IMR-90 (cell line): ENCODE measurements around the gene PCNX2. TPM values are rescaled to one million over a fixed set of nuclear protein-coding genes. Genes with fewer than 3 reads are reported as not detected.

Experiments
- ATAC-seq: fragments of 200-7000 bp; cut with Tn5 transposase; 2 replicates; pipeline ENCODE4 v1.9.1; 2020; ENCODE audit warnings: low read depth, mild to moderate bottlenecking, moderate library complexity
- BruUV-seq: library from RNA; stranded (reverse); fragments of 400-500 nt; replicated peaks from 2 replicates; lab custom pipeline; 2021; lab: Mats Ljungman, UMichigan
- CTCF ChIA-PET: fragments of 300-600 bp; formaldehyde crosslinking; extraction: SDS; loops from one replicate; lab custom pipeline; 2021; ENCODE audit warnings: antibody characterized with exemption; lab: Yijun Ruan, JAX
- POLR2A ChIA-PET: fragments of 300-600 bp; sonication (Branson Sonifier 250); formaldehyde crosslinking; loops from one replicate; lab custom pipeline; 2022; ENCODE audit warnings: antibody characterized with exemption; ENCODE audit not compliant: unreplicated experiment; lab: Charles Lee
- DNase-seq: peaks from one replicate; pipeline ENCODE4 v3.0.0; 2013
- H2AFZ ChIP-seq: replicated peaks from 2 replicates; pipeline ENCODE3; 2013; ENCODE audit warnings: low read length, mild to moderate bottlenecking; ENCODE audit not compliant: poor library complexity
- H2AK5ac ChIP-seq: 2 replicates; pipeline ENCODE4 v1.6.1; 2013; ENCODE audit warnings: low read depth, low read length, inconsistent platforms
- H2AK9ac ChIP-seq: replicated peaks from 2 replicates; pipeline ENCODE3; 2013; ENCODE audit warnings: mild to moderate bottlenecking, low read depth, low read length, moderate library complexity; ENCODE audit not compliant: poor library complexity
- H2BK120ac ChIP-seq: 2 replicates; pipeline ENCODE4 v1.6.1; 2013; ENCODE audit warnings: low read depth, low read length, inconsistent platforms
- H2BK15ac ChIP-seq: 3 replicates; pipeline ENCODE4 v1.6.1; 2013; ENCODE audit warnings: low read depth, low read length, inconsistent platforms
- H2BK20ac ChIP-seq: 2 replicates; pipeline ENCODE4 v1.6.1; 2013; ENCODE audit warnings: low read depth, mild to moderate bottlenecking, inconsistent platforms, low read length, moderate library complexity
- H2BK5ac ChIP-seq: 2 replicates; pipeline ENCODE4 v1.6.1; 2013; ENCODE audit warnings: mild to moderate bottlenecking, low read depth, low read length, inconsistent platforms; ENCODE audit not compliant: poor library complexity, severe bottlenecking
- H3K14ac ChIP-seq: replicated peaks from 2 replicates; pipeline ENCODE4 v1.6.1; 2013; ENCODE audit warnings: low read depth, low read length, inconsistent platforms
- H3K18ac ChIP-seq: 2 replicates; pipeline ENCODE4 v1.6.1; 2013; ENCODE audit warnings: low read depth, low read length, control low read depth
- H3K23ac ChIP-seq: 2 replicates; pipeline ENCODE4 v1.6.1; 2013; ENCODE audit warnings: low read depth, low read length, inconsistent platforms
- H3K27ac ChIP-seq: 2 replicates; pipeline ENCODE4 v1.5.1; 2013; ENCODE audit warnings: mild to moderate bottlenecking, control low read depth, low read length; ENCODE audit not compliant: insufficient read depth
- H3K27me3 ChIP-seq: 2 replicates; pipeline ENCODE4 v1.6.1; 2013; ENCODE audit warnings: low read length; ENCODE audit not compliant: control insufficient read depth, insufficient read depth
- H3K36me3 ChIP-seq: 2 replicates; pipeline ENCODE4 v1.6.1; 2013; ENCODE audit warnings: low read length, mixed read lengths; ENCODE audit not compliant: control insufficient read depth, insufficient read depth
- H3K4ac ChIP-seq: 2 replicates; pipeline ENCODE4 v1.6.1; 2013; ENCODE audit warnings: low read depth, low read length, inconsistent platforms
- H3K4me1 ChIP-seq: 2 replicates; pipeline ENCODE4 v1.6.1; 2013; ENCODE audit warnings: low read length, mixed read lengths; ENCODE audit not compliant: control insufficient read depth, insufficient read depth
- H3K4me2 ChIP-seq: 2 replicates; pipeline ENCODE4 v1.6.1; 2013; ENCODE audit warnings: low read depth, mild to moderate bottlenecking, control low read depth, low read length, moderate library complexity
- H3K4me3 ChIP-seq: 2 replicates; pipeline ENCODE4 v1.5.1; 2013; ENCODE audit warnings: low read depth, mild to moderate bottlenecking, control low read depth, low read length, moderate library complexity; ENCODE audit not compliant: insufficient read depth
- H3K56ac ChIP-seq: 2 replicates; pipeline ENCODE4 v1.6.1; 2013; ENCODE audit warnings: low read length, inconsistent platforms; ENCODE audit not compliant: insufficient read depth; ENCODE audit errors: extremely low read depth
- H3K79me1 ChIP-seq, 2 experiments: 2 replicates each; pipeline ENCODE4 v1.6.1; 2013; ENCODE audit warnings: low read length in 2 of 2, inconsistent platforms in 1 of 2, low read depth in 1 of 2
- H3K9ac ChIP-seq: 2 replicates; pipeline ENCODE4 v1.6.1; 2013; ENCODE audit warnings: low read depth, low read length, control low read depth
- H3K9me1 ChIP-seq: 2 replicates; pipeline ENCODE4 v1.6.1; 2013; ENCODE audit warnings: low read length, inconsistent platforms; ENCODE audit not compliant: insufficient read depth
- H3K9me3 ChIP-seq: 2 replicates; pipeline ENCODE4 v1.6.1; 2013; ENCODE audit warnings: low read length; ENCODE audit not compliant: control insufficient read depth, insufficient read depth
- H4K20me1 ChIP-seq: 2 replicates; pipeline ENCODE4 v1.6.1; 2013; ENCODE audit warnings: low read length, inconsistent platforms; ENCODE audit not compliant: insufficient read depth
- H4K5ac ChIP-seq: 2 replicates; pipeline ENCODE4 v1.6.1; 2013; ENCODE audit warnings: mild to moderate bottlenecking, low read depth, low read length, control low read depth
- H4K8ac ChIP-seq, 2 experiments: 2 replicates each; pipeline ENCODE4 v1.6.1; 2013; ENCODE audit warnings: low read depth in 2 of 2, low read length in 2 of 2, control low read depth in 1 of 2, inconsistent platforms in 1 of 2
- H4K91ac ChIP-seq: 2 replicates; pipeline ENCODE4 v1.6.1; 2013; ENCODE audit warnings: low read depth, low read length, inconsistent platforms; ENCODE audit not compliant: insufficient read depth
- MXI1 ChIP-seq: IDR thresholded peaks from 2 replicates; pipeline ENCODE4 v1.6.1; 2012; ENCODE audit warnings: low read depth, mild to moderate bottlenecking, low read length, moderate library complexity, borderline replicate concordance
- NFE2L2 ChIP-seq: fragments of 150-350 bp; IDR thresholded peaks from 2 replicates; pipeline ENCODE4 v1.6.1; 2016; ENCODE audit warnings: low read depth, mild to moderate bottlenecking, low read length
- POLR2A ChIP-seq: IDR thresholded peaks from 2 replicates; pipeline ENCODE4 v1.6.1; 2012; ENCODE audit warnings: mild to moderate bottlenecking, low read depth, low read length
- RCOR1 ChIP-seq: IDR thresholded peaks from 2 replicates; pipeline ENCODE4 v1.6.1; 2012; ENCODE audit warnings: mild to moderate bottlenecking, low read length, improper control_type of control experiment; ENCODE audit not compliant: insufficient replicate concordance
- WGBS, 2 experiments: methylation state at CpG; one replicate each; pipeline versions ENCODE4 v1.1.5 to v1.1.7; 2013; ENCODE audit warnings: missing lambda C conversion rate in 2 of 2; ENCODE audit not compliant: insufficient read length in 1 of 2; ENCODE audit errors: extremely low coverage in 2 of 2; 5-methylcytosine and 5-hydroxymethylcytosine counted together
- dilution Hi-C: fragments of 300-500 bp; cut with HindIII; formaldehyde crosslinking; loops from one replicate; pipeline ENCODE4 v1.14.3; 2018; ENCODE audit warnings: low sequenced_read_pairs; ENCODE audit not compliant: unreplicated experiment
- in situ Hi-C: fragments of 300-500 bp; cut with MboI; formaldehyde crosslinking; loops from 3 replicates; pipeline ENCODE4 v1.14.3; 2019; ENCODE audit warnings: low sequenced_read_pairs, inconsistent platforms, mixed read lengths
- intact Hi-C: fragments of 100-400 bp; cut with micrococcal nuclease; formaldehyde crosslinking; loops from 2 replicates; pipeline ENCODE4 v1.10.0; 2022
- polyA plus RNA-seq, 3 experiments: library from polyadenylated mRNA; depleted of rRNA; stranded (reverse); fragments of >200 nt; gene quantifications; 2 replicates each; pipeline ENCODE4 v1.2.3, GENCODE V29; 2012; ENCODE audit warnings: low replicate concordance in 1 of 3
- total RNA-seq: library from RNA; depleted of rRNA; stranded (reverse); fragments of >200 nt; gene quantifications from 2 replicates; pipeline ENCODE4 v1.2.3, GENCODE V29; 2012
- TF ChIP-seq, protein P1 (sequence below): fragments of 150-350 bp; IDR thresholded peaks from 2 replicates; pipeline ENCODE4 v1.6.1; 2017; ENCODE audit warnings: mild to moderate bottlenecking, antibody characterized with exemption, low read length, low read depth
- TF ChIP-seq, protein P2 (sequence below): conservative IDR thresholded peaks from 2 replicates; pipeline ENCODE4 v1.5.1; 2012; ENCODE audit warnings: mild to moderate bottlenecking, low read depth, low read length, improper control_type of control experiment

PCNX2 gene
- total and polyA plus RNA-seq, 2 of the 4 experiments (the other 2 are of a cell fraction) = 15.9 to 22.6 TPM

DNA sequence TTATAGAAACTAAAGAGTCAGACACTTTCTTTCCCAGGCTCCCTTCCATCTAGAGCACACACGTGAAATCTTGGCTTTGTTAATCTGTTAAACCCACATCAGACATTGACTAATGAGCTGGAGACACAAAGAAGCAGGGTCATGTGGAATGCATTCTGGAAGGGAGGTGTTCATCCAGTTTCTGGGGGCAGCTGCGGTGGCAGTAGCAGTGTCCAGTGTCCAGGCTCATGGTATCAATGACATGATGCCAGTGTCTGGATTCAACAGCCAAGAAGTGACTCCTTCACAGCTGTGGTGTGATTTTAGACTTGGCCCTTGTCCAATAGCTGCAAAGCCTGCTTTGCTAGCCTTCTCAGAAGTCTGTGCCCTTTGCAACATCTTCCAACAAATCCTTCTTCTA is 249.9 kb downstream of the PCNX2 start:
- Histone ChIP-seq H2AK5ac (no peak overlapping the region), H4K20me1 (no peaks in the 10 kb centered on the region), H3K56ac (no peak overlapping the region), H3K27ac (no peak overlapping the region), H3K36me3 (no peaks in the 10 kb centered on the region), H3K9me3 (no peaks in the 10 kb centered on the region), H3K4me3 (no peak overlapping the region), H3K9me1 (no peaks in the 10 kb centered on the region), H4K91ac (no peak overlapping the region), H3K9ac (no peak overlapping the region), H2BK120ac (no peak overlapping the region), H2AFZ (no peak overlapping the region), H4K5ac (no peak overlapping the region), H3K79me1 (no peaks in the 10 kb centered on the region), H4K8ac (no peak overlapping the region), H3K18ac (no peak overlapping the region), H2BK15ac (no peak overlapping the region), H3K4me2 (no peak overlapping the region), H3K14ac (no peak overlapping the region), H3K27me3 (no peaks in the 10 kb centered on the region), H2BK5ac (no peak overlapping the region), H3K23ac (no peak overlapping the region), H2AK9ac (no peak overlapping the region), H3K4ac (no peak overlapping the region), H2BK20ac (no peak overlapping the region), H3K4me1 (peaks cover 2% of the 10 kb centered on the region; the same call in 1 of the 2 replicates)
- dilution Hi-C loops (no loop called here), intact Hi-C loops (no loop called here), in situ Hi-C loops (no loop called here)
- TF ChIP-seq RCOR1 (no peak), NFE2L2 (no peak), MXI1 (no peak), POLR2A (no peak)
- TF ChIP-seq, protein P1, sequence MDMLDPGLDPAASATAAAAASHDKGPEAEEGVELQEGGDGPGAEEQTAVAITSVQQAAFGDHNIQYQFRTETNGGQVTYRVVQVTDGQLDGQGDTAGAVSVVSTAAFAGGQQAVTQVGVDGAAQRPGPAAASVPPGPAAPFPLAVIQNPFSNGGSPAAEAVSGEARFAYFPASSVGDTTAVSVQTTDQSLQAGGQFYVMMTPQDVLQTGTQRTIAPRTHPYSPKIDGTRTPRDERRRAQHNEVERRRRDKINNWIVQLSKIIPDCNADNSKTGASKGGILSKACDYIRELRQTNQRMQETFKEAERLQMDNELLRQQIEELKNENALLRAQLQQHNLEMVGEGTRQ = no peak
- TF ChIP-seq, protein P2, sequence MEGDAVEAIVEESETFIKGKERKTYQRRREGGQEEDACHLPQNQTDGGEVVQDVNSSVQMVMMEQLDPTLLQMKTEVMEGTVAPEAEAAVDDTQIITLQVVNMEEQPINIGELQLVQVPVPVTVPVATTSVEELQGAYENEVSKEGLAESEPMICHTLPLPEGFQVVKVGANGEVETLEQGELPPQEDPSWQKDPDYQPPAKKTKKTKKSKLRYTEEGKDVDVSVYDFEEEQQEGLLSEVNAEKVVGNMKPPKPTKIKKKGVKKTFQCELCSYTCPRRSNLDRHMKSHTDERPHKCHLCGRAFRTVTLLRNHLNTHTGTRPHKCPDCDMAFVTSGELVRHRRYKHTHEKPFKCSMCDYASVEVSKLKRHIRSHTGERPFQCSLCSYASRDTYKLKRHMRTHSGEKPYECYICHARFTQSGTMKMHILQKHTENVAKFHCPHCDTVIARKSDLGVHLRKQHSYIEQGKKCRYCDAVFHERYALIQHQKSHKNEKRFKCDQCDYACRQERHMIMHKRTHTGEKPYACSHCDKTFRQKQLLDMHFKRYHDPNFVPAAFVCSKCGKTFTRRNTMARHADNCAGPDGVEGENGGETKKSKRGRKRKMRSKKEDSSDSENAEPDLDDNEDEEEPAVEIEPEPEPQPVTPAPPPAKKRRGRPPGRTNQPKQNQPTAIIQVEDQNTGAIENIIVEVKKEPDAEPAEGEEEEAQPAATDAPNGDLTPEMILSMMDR = no peak
- peak; percentile 13 for DNase-seq
- ChIA-PET CTCF (no interaction called here), POLR2A (no interaction called here)
- ATAC-seq = no peak
- BruUV-seq = no TSS peak
- WGBS, 2 experiments = no CpG with 5 or more reads among the region's 2 CpGs
